Type B pancreatic cell (in vitro differentiated cells): ENCODE measurements around the gene RLF. TPM values are rescaled to one million over a fixed set of nuclear protein-coding genes. Genes with fewer than 3 reads are reported as not detected.

Experiments used
- DNase-seq: peaks from one replicate; pipeline ENCODE4 v3.0.0; 2021; ENCODE audit warnings: mixed read lengths; ENCODE audit not compliant: unreplicated experiment; ENCODE audit errors: extremely low spot score
- H3K27ac Mint-ChIP-seq: 2 replicates; pipeline ENCODE4 v1.8.0; 2021; ENCODE audit warnings: mild to moderate bottlenecking, mixed read lengths
- H3K27me3 Mint-ChIP-seq: 2 replicates; pipeline ENCODE4 v1.8.0; 2021; ENCODE audit warnings: mixed read lengths
- H3K36me3 Mint-ChIP-seq: 2 replicates; pipeline ENCODE4 v1.8.0; 2021; ENCODE audit warnings: mixed read lengths
- H3K4me1 Mint-ChIP-seq: one replicate; pipeline ENCODE4 v1.8.0; 2021; ENCODE audit warnings: mixed read lengths; ENCODE audit not compliant: unreplicated experiment
- H3K4me3 Mint-ChIP-seq: 2 replicates; pipeline ENCODE4 v1.8.0; 2021; ENCODE audit warnings: mild to moderate bottlenecking, mixed read lengths
- H3K9me3 Mint-ChIP-seq: 2 replicates; pipeline ENCODE4 v1.8.0; 2021; ENCODE audit warnings: mixed read lengths
- CTCF ChIP-seq: fragments of 200-600 bp; sonication (generic); conservative IDR thresholded peaks from 2 replicates; pipeline ENCODE4 v1.5.0; 2021; ENCODE audit warnings: antibody characterized with exemption, mild to moderate bottlenecking
- total RNA-seq: library from RNA; stranded (reverse); gene quantifications from 2 replicates; pipeline ENCODE4 v1.2.1, GENCODE V29; 2021; ENCODE audit warnings: low replicate concordance

Gene RLF
- total RNA-seq, 1 donor from 2014 or later: 21.4 TPM

DNA sequence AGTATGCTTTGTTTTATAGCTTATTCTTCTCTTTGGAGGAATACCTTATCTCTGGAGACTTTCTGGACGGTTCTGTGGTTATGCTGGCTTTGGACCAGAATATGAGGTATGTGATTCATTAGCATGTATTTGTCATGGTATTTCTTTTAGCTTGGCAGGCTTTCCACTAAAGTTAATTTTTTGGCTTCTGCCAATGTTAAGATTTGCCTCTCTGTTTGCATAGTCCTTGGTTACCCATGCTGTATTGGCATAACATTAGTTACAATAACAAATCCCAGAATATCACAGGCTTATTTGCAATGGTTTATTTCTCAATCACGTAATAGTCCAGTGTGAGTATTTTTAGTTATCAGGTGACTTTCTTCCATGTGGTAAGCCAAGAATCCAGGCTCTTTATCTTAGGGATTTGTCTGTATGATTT lies 106.6 kb downstream of the RLF start:
- no peak overlapping the region for H3K4me3 Mint-ChIP-seq
- no peaks in the 10 kb centered on the region for H3K27me3 Mint-ChIP-seq
- H3K27ac Mint-ChIP-seq: no peak overlapping the region
- no peaks in the 10 kb centered on the region for H3K4me1 Mint-ChIP-seq
- H3K9me3 Mint-ChIP-seq: no peaks in the 10 kb centered on the region
- no peak for DNase-seq
- peaks cover 33% of the 10 kb centered on the region for H3K36me3 Mint-ChIP-seq
- TF ChIP-seq CTCF: no peak

DNA sequence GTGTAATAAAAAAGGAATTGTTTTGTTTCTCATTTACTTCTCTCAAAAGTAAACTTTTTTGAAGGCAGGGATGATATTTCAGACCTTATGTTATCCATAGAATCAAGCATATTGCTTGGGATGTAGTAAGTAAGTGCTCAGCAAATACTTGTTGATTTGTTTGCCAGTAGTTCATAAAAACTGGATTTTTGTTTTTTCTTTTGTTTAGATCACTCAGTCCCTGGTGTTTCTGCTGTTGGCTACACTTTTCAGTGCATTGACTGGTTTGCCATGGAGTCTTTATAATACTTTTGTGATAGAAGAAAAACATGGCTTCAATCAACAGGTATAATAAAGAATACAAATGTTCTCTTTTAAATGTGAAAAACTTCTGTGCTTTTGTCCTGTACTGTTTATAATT lies 107.0 kb downstream of the RLF start:
- no peaks in the 10 kb centered on the region for H3K4me1 Mint-ChIP-seq
- peaks cover 34% of the 10 kb centered on the region for H3K36me3 Mint-ChIP-seq
- no peak overlapping the region for H3K4me3 Mint-ChIP-seq
- no peak overlapping the region for H3K27ac Mint-ChIP-seq
- H3K9me3 Mint-ChIP-seq: no peaks in the 10 kb centered on the region
- no peaks in the 10 kb centered on the region for H3K27me3 Mint-ChIP-seq
- no peak for TF ChIP-seq CTCF
- DNase-seq: no peak

DNA sequence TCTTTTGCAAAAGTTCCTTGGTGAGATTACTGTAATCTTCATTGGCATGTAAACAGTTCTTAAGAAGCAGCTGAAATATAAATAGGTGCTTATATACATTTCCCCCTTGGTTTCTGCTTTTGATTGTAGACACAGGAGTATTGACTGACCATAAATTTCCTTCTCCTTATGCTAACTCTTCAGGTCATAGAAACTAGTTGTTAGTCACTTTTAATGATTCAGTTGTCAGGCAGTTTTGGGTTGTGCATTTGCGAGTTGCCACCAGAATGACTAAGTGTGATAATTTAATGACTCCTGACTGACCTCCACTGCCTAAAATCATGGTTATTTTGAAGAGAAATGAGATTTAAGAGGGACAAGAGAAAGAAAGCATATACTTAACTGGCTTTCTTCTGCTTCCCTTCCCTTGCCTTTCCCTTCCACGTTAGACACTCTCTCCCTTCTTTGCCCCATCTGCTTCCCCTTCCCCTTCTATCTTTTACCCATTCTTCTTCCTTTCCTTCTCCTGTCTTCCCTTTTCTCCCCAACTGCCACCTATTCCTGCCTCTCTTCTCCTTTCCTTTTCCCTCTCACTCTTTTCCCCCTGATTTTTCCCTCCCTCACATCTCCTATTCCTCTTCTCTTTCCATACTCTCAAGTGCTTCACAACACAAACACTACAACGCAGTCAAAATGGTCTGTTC lies 109.1 kb downstream of the RLF start:
- no peak overlapping the region for H3K4me3 Mint-ChIP-seq
- H3K4me1 Mint-ChIP-seq: no peaks in the 10 kb centered on the region
- H3K27me3 Mint-ChIP-seq: no peaks in the 10 kb centered on the region
- no peak for DNase-seq
- H3K9me3 Mint-ChIP-seq: no peaks in the 10 kb centered on the region
- TF ChIP-seq CTCF: no peak
- peaks cover 36% of the 10 kb centered on the region for H3K36me3 Mint-ChIP-seq
- H3K27ac Mint-ChIP-seq: no peak overlapping the region

- no peak for DNase-seq
- Mint-ChIP-seq H3K9me3 (no peaks in the 10 kb centered on the region), H3K27me3 (no peaks in the 10 kb centered on the region), H3K36me3 (peaks cover 39% of the 10 kb centered on the region), H3K27ac (no peak overlapping the region), H3K4me3 (no peak overlapping the region), H3K4me1 (no peaks in the 10 kb centered on the region)
- no peak for TF ChIP-seq CTCF
Measured at GRCh38 chr1:40272653-40273213, 111.5 kb downstream of the RLF start.

GRCh38 chr1:40273547-40274166 lies 112.5 kb downstream of the RLF start:
- peaks cover 35% of the 10 kb centered on the region for H3K36me3 Mint-ChIP-seq
- H3K9me3 Mint-ChIP-seq: no peaks in the 10 kb centered on the region
- H3K4me1 Mint-ChIP-seq: no peaks in the 10 kb centered on the region
- no peak for DNase-seq
- no peak overlapping the region for H3K27ac Mint-ChIP-seq
- no peak overlapping the region for H3K4me3 Mint-ChIP-seq
- H3K27me3 Mint-ChIP-seq: no peaks in the 10 kb centered on the region
- no peak for TF ChIP-seq CTCF
